ENCODE measurements around the gene LZIC.

LZIC gene

GRCh38 chr1:9900142-9901043, 42.8 kb downstream of the LZIC start:
- H3K4me3 ChIP-seq (ENCODE audit: low read depth, low read length) = no peak overlapping the region
- TF ChIP-seq CTCF (IDR thresholded peaks at IDR 0.05; ENCODE audit: insufficient read depth, low read depth, low read length, missing control alignments) = no peak
- peak; percentile 51 for DNase-seq (ENCODE audit: low read depth)

GRCh38 chr1:9894115-9894514, 49.1 kb downstream of the LZIC start:
- DNase-seq (ENCODE audit: low read depth) = no peak
- no peak overlapping the region for H3K4me3 ChIP-seq (ENCODE audit: low read depth, low read length)
- no peak for TF ChIP-seq CTCF (IDR thresholded peaks at IDR 0.05; ENCODE audit: insufficient read depth, low read depth, low read length, missing control alignments)

- no peak for TF ChIP-seq CTCF (IDR thresholded peaks at IDR 0.05; ENCODE audit: insufficient read depth, low read depth, low read length, missing control alignments)
- no peak for DNase-seq (ENCODE audit: low read depth)
- no peak overlapping the region for H3K4me3 ChIP-seq (ENCODE audit: low read depth, low read length)
Measured at GRCh38 chr1:9892563-9893528, 50.3 kb downstream of the LZIC start.

GRCh38 chr1:9891207-9891606, 52.0 kb downstream of the LZIC start:
- no peak for DNase-seq (ENCODE audit: low read depth)
- H3K4me3 ChIP-seq (ENCODE audit: low read depth, low read length) = no peak overlapping the region
- no peak for TF ChIP-seq CTCF (IDR thresholded peaks at IDR 0.05; ENCODE audit: insufficient read depth, low read depth, low read length, missing control alignments)

GRCh38 chr1:9890224-9890731, 52.9 kb downstream of the LZIC start:
- no peak for TF ChIP-seq CTCF (IDR thresholded peaks at IDR 0.05; ENCODE audit: insufficient read depth, low read depth, low read length, missing control alignments)
- no peak for DNase-seq (ENCODE audit: low read depth)
- H3K4me3 ChIP-seq (ENCODE audit: low read depth, low read length) = no peak overlapping the region

GRCh38 chr1:9889411-9889810, 53.8 kb downstream of the LZIC start:
- no peak for TF ChIP-seq CTCF (IDR thresholded peaks at IDR 0.05; ENCODE audit: insufficient read depth, low read depth, low read length, missing control alignments)
- H3K4me3 ChIP-seq (ENCODE audit: low read depth, low read length) = no peak overlapping the region
- DNase-seq (ENCODE audit: low read depth) = no peak
